ENCODE data around the gene RBM43.

DNA sequence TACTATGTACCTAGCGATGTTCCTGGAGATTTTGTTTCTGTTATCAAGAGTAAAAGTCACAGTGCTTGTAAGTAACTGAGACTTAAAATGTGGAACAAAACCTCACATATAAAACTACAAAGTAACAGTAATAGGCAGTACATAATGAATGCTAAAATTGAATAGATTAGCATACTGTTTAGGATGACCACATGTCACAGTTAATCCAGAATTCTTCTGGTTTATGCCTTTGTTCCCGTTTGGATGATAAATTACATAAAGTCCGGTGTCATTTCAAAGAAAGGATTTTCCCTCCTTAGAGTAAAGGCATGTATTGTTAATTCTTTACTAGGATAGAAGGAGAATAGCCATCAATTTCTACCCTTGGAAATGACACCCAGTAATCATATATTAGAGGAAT is 56.1 kb downstream of the RBM43 start:
- TF ChIP-seq, protein P1, sequence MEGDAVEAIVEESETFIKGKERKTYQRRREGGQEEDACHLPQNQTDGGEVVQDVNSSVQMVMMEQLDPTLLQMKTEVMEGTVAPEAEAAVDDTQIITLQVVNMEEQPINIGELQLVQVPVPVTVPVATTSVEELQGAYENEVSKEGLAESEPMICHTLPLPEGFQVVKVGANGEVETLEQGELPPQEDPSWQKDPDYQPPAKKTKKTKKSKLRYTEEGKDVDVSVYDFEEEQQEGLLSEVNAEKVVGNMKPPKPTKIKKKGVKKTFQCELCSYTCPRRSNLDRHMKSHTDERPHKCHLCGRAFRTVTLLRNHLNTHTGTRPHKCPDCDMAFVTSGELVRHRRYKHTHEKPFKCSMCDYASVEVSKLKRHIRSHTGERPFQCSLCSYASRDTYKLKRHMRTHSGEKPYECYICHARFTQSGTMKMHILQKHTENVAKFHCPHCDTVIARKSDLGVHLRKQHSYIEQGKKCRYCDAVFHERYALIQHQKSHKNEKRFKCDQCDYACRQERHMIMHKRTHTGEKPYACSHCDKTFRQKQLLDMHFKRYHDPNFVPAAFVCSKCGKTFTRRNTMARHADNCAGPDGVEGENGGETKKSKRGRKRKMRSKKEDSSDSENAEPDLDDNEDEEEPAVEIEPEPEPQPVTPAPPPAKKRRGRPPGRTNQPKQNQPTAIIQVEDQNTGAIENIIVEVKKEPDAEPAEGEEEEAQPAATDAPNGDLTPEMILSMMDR (IDR thresholded peaks at IDR 0.05) = no peak
- TF ChIP-seq POLR2A (IDR thresholded peaks at IDR 0.05) = no peak

Measured in thyroid gland (tissue), 4 donors.